IPS-18c (cell line): ENCODE data around the gene C2CD2L.
"Not testable (repeated sequence)": the region's sequence is repeated elsewhere in the genome, so short reads cannot be mapped to it uniquely, and the experiment has no call there.

Source experiments
- H3K4me3 ChIP-seq: 2 replicates; pipeline ENCODE4 v1.7.0; 2013; ENCODE audit warnings: low read depth, mild to moderate bottlenecking, low read length, moderate library complexity; ENCODE audit not compliant: insufficient read depth
- H3K9me3 ChIP-seq: one replicate; pipeline ENCODE4 v1.6.1; 2013; ENCODE audit warnings: mild to moderate bottlenecking, low read length, moderate library complexity; ENCODE audit not compliant: control insufficient read depth, insufficient read depth

The C2CD2L gene

GRCh38 chr11:119130662-119131061, 23.5 kb downstream of the C2CD2L start:
- Histone ChIP-seq H3K9me3 (peaks cover 2% of the 10 kb centered on the region), H3K4me3 (no peak overlapping the region)

- Histone ChIP-seq H3K4me3 (no peak overlapping the region), H3K9me3 (peaks cover 2% of the 10 kb centered on the region)
Observed at GRCh38 chr11:119134389-119134978, 27.3 kb downstream of the C2CD2L start.

GRCh38 chr11:119139276-119139675, 32.1 kb downstream of the C2CD2L start:
- H3K9me3 ChIP-seq, H3K4me3 ChIP-seq: not testable (repeated sequence)

- Histone ChIP-seq H3K9me3 (peaks cover 2% of the 10 kb centered on the region), H3K4me3 (no peak overlapping the region; the same call in 1 of the 2 replicates)
Observed at GRCh38 chr11:119144825-119145486, 37.8 kb downstream of the C2CD2L start.

GRCh38 chr11:119145551-119145950, 38.4 kb downstream of the C2CD2L start:
- Histone ChIP-seq H3K4me3 (no peak overlapping the region; the same call in 1 of the 2 replicates), H3K9me3 (peaks cover 2% of the 10 kb centered on the region)

- Histone ChIP-seq H3K9me3 (peaks cover 2% of the 10 kb centered on the region), H3K4me3 (peak overlapping the region; percentile 5; the same call in 1 of the 2 replicates)
Observed at GRCh38 chr11:119147604-119148333, 40.6 kb downstream of the C2CD2L start.

- H3K4me3 ChIP-seq: peak overlapping the region; percentile 76
- H3K9me3 ChIP-seq: peaks cover 2% of the 10 kb centered on the region
Observed at GRCh38 chr11:119148720-119149017, 41.5 kb downstream of the C2CD2L start.

- H3K9me3 ChIP-seq: peaks cover 2% of the 10 kb centered on the region
- H3K4me3 ChIP-seq: peak within 1 kb of the TSS; percentile 76
Observed at GRCh38 chr11:119149018-119149785, 42.1 kb downstream of the C2CD2L start, which contains the start of gene ABCG4. ABCG4 (plus strand) TSS chr11:119149052; CDS start chr11:119149966, 914 bp downstream.

GRCh38 chr11:119149786-119150275, 42.7 kb downstream of the C2CD2L start:
- Histone ChIP-seq H3K4me3 (peak overlapping the region; percentile 76), H3K9me3 (peaks cover 2% of the 10 kb centered on the region)

- H3K4me3 ChIP-seq: no peak overlapping the region
- peaks cover 2% of the 10 kb centered on the region for H3K9me3 ChIP-seq
Observed at GRCh38 chr11:119152043-119152442, 44.9 kb downstream of the C2CD2L start.

- H3K9me3 ChIP-seq: peaks cover 2% of the 10 kb centered on the region
- H3K4me3 ChIP-seq: no peak overlapping the region
Observed at GRCh38 chr11:119152604-119153003, 45.5 kb downstream of the C2CD2L start.

- Histone ChIP-seq H3K9me3 (peaks cover 2% of the 10 kb centered on the region), H3K4me3 (no peak overlapping the region)
Observed at GRCh38 chr11:119153049-119153818, 46.1 kb downstream of the C2CD2L start.

- Histone ChIP-seq H3K4me3 (no peak overlapping the region), H3K9me3 (peaks cover 2% of the 10 kb centered on the region)
Observed at GRCh38 chr11:119154178-119154577, 47.0 kb downstream of the C2CD2L start.

GRCh38 chr11:119155733-119156492, 48.8 kb downstream of the C2CD2L start:
- Histone ChIP-seq H3K9me3 (no peaks in the 10 kb centered on the region), H3K4me3 (no peak overlapping the region)

GRCh38 chr11:119156496-119156895, 49.4 kb downstream of the C2CD2L start:
- Histone ChIP-seq H3K4me3 (no peak overlapping the region), H3K9me3 (no peaks in the 10 kb centered on the region)

- no peaks in the 10 kb centered on the region for H3K9me3 ChIP-seq
- no peak overlapping the region for H3K4me3 ChIP-seq
Observed at GRCh38 chr11:119157063-119157462, 49.9 kb downstream of the C2CD2L start.
